Uterus (tissue), 2 donors: ENCODE measurements around the gene CEP120.

Experiments
- POLR2A ChIP-seq, 2 donors: fragments of 450-650 bp; IDR thresholded peaks; one replicate each; pipeline ENCODE4 v1.6.1; 2016; ENCODE audit warnings: antibody characterized with exemption in 2 of 2, mild to moderate bottlenecking in 1 of 2, moderate library complexity in 1 of 2
- TF ChIP-seq, protein P1 (sequence below), 4 experiments: fragments of 200-600 bp in 2 of 4; fragments of 450-650 bp in 2 of 4; sonication (generic) in 2 of 4; IDR thresholded peaks; one replicate each; pipeline ENCODE4 v1.5.1; 2016 to 2019; ENCODE audit warnings: antibody characterized with exemption in 4 of 4, mild to moderate bottlenecking in 2 of 4, moderate library complexity in 1 of 4

DNA sequence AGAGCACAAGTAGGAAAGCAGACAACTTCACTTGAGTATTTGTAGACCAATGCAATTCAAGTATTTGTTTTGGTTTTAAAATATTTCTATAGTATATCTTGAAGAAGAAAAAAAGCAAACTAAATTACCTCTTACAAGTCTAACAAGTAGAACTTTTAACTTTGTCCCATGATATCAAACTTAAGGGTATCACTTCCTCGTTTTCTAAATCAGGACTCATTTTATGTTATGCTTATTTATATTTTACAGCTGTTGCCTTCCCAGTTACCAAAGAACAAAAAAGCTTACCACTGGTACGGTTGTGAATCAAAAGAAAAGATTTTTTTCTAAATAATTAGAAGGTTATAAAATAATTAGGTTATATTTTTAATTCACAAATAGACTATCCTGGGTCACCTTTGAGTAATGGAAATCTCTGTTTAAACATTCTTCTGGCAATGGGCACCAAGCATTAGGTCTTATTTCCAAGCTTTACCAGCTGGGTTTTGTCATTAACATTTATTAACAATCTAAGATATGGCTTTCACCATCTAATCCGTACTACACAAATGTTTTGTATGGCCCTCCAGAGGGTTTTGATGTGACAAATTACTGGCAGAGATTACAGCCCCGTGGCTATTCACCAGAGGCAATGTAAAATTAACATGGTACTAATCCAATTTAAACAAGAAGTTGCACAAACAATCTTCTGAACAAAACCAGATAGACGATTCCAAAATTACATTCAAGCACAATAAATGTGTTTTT, 63.6 kb downstream of the CEP120 start:
- TF ChIP-seq, protein P1, sequence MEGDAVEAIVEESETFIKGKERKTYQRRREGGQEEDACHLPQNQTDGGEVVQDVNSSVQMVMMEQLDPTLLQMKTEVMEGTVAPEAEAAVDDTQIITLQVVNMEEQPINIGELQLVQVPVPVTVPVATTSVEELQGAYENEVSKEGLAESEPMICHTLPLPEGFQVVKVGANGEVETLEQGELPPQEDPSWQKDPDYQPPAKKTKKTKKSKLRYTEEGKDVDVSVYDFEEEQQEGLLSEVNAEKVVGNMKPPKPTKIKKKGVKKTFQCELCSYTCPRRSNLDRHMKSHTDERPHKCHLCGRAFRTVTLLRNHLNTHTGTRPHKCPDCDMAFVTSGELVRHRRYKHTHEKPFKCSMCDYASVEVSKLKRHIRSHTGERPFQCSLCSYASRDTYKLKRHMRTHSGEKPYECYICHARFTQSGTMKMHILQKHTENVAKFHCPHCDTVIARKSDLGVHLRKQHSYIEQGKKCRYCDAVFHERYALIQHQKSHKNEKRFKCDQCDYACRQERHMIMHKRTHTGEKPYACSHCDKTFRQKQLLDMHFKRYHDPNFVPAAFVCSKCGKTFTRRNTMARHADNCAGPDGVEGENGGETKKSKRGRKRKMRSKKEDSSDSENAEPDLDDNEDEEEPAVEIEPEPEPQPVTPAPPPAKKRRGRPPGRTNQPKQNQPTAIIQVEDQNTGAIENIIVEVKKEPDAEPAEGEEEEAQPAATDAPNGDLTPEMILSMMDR (IDR thresholded peaks at IDR 0.05): no peak
- TF ChIP-seq POLR2A (IDR thresholded peaks at IDR 0.05): no peak
